Putamen (tissue), 1 donor: Measurements from ENCODE around the gene KLF9.

Experiments
- DNase-seq: peaks from one replicate; pipeline ENCODE4 v3.0.0-alpha.2; 2016; ENCODE audit warnings: low spot score

KLF9 gene

GRCh38 chr9:70422371-70423043 lies 8.1 kb upstream of the KLF9 start:
- DNase-seq: peak; percentile 41

GRCh38 chr9:70421272-70422180 lies 7.1 kb upstream of the KLF9 start:
- peak; percentile 85 for DNase-seq

GRCh38 chr9:70420441-70421271 lies 6.2 kb upstream of the KLF9 start:
- peak; percentile 91 for DNase-seq

GRCh38 chr9:70419556-70420440 lies 5.3 kb upstream of the KLF9 start:
- DNase-seq: peak; percentile 89

GRCh38 chr9:70418822-70419555 lies 4.5 kb upstream of the KLF9 start:
- peak; percentile 95 for DNase-seq

- DNase-seq: no peak
These were observed 1.0 kb upstream of the KLF9 start for GRCh38 chr9:70415476-70415875.

- no peak for DNase-seq
These were observed 584 bp upstream of the KLF9 start for GRCh38 chr9:70415041-70415440.

GRCh38 chr9:70413464-70413798 lies 1.0 kb downstream of the KLF9 start:
- DNase-seq: no peak

GRCh38 chr9:70412832-70413463 lies 1.5 kb downstream of the KLF9 start:
- DNase-seq: no peak

- DNase-seq: no peak
These were observed 2.3 kb downstream of the KLF9 start for GRCh38 chr9:70411930-70412831.

GRCh38 chr9:70411121-70411929 lies 3.1 kb downstream of the KLF9 start:
- no peak for DNase-seq

- no peak for DNase-seq
These were observed 4.1 kb downstream of the KLF9 start for GRCh38 chr9:70410368-70410767.

GRCh38 chr9:70409800-70410199 lies 4.7 kb downstream of the KLF9 start:
- no peak for DNase-seq

GRCh38 chr9:70409280-70409679 lies 5.2 kb downstream of the KLF9 start:
- no peak for DNase-seq

- DNase-seq: no peak
These were observed 5.9 kb downstream of the KLF9 start for GRCh38 chr9:70408393-70409040.

- DNase-seq: no peak
These were observed 7.4 kb downstream of the KLF9 start for GRCh38 chr9:70407081-70407503.

GRCh38 chr9:70406434-70406862 lies 8.0 kb downstream of the KLF9 start:
- DNase-seq: no peak
